GM12873 (cell line): ENCODE results near the gene GPC6.

Experiments used
- TF ChIP-seq, protein P1 (sequence below): IDR thresholded peaks from 2 replicates; pipeline ENCODE4 v1.5.1; 2012; ENCODE audit warnings: low read depth, mild to moderate bottlenecking, moderate library complexity, low read length, control low read depth; ENCODE audit not compliant: insufficient read depth; ENCODE audit errors: missing control alignments

The GPC6 gene

DNA sequence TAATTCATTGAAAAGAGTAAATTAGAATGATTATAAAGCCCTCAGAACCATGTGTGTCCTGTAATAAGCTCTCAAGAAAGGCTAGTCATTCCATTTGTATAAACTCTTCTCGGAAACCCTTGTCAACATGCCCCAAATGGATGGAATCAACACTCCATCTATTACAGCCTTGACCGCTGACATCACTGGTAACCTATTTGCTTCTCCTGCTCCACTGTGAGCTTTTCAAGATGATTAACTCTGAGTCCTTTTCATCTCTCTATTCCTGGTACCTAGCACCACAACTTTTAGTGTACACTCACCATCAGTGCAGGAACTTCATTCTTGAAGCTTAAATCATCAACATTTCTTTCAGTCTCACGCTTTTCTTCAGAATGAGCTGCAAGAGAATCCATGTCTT, 640.9 kb downstream of the GPC6 start:
- TF ChIP-seq, protein P1, sequence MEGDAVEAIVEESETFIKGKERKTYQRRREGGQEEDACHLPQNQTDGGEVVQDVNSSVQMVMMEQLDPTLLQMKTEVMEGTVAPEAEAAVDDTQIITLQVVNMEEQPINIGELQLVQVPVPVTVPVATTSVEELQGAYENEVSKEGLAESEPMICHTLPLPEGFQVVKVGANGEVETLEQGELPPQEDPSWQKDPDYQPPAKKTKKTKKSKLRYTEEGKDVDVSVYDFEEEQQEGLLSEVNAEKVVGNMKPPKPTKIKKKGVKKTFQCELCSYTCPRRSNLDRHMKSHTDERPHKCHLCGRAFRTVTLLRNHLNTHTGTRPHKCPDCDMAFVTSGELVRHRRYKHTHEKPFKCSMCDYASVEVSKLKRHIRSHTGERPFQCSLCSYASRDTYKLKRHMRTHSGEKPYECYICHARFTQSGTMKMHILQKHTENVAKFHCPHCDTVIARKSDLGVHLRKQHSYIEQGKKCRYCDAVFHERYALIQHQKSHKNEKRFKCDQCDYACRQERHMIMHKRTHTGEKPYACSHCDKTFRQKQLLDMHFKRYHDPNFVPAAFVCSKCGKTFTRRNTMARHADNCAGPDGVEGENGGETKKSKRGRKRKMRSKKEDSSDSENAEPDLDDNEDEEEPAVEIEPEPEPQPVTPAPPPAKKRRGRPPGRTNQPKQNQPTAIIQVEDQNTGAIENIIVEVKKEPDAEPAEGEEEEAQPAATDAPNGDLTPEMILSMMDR, result no peak

DNA sequence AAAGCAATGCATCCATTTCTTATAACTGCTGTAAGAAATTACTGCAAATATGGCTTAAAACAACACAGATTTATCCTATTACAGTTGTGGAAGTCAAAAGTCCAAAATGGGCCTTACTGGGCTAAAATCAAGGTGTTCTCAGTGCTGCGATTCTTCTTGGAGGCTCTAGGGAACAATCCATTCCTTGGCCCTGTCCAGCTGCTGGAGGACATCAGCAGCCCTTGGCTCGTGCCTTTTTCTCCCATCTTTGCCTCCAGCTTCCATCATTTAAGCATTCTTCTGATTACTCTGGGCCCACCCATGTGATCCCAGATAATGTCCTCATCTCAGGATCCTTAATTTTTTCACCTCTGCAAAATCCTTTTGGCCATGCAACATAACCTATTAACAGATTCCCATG, 645.8 kb downstream of the GPC6 start:
- TF ChIP-seq, protein P1, result no peak

DNA sequence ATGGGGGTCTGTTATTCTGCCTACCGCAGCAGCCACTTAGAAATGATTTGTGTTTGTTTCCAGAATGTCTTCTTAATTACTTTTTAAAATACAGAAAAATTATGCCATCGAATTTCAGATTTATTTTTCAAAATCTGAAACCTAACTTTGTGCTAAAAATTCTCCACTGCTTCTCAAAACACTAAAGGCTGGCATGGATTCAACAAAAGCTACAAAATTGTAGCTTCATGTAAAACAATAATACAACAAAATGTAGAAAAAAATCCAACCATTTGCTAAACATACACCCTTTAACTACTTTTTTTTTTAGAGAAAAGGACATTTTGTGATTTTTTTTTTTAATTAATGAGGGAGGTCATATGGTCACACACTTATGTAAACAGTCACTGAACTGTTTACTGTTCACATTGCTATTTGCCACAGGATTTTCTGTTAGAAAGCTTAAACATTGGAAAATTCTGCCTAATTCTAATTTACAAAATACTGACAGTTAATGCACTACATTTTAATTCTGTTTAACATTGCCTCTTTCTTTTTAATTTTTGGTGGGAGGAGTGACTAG, 646.3 kb downstream of the GPC6 start:
- TF ChIP-seq, protein P1, result no peak

DNA sequence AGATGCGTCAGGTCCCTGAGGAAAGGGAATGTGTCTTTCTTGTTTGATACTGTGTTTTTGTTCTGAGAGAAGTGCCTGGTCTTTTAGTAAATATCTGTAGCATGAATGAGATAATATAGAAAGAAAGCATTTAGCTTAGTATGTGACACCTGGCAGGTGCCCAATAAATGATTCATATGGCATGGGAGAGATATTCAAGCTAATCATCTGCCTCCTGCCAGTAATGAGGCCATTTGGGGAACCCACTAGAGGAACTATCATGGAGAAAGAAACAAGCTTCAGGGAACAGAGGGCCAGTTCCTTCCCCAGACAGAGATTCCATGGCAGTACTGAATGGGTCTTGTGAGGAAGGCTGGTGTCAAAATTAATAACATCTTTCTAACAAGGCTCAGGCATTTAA, 648.9 kb downstream of the GPC6 start:
- TF ChIP-seq, protein P1, result no peak

DNA sequence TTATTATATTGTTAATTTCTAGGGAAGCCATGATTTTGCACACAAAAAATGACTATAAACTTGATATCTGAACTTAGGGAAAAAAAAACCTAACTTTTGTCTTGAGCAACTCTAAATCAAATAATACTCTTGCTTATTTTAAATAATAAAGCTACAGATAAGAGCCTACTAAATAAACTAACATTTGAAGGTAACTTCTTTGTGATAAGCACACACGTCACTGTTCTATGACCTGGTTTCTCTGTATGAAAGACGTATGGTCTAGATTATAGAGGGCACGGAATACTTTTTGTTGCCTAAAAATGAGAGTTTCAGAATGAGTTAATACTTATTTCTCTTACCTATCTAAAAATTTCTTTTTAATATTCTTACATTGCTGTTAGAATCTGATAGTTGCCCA, 649.6 kb downstream of the GPC6 start:
- TF ChIP-seq, protein P1, result no peak

DNA sequence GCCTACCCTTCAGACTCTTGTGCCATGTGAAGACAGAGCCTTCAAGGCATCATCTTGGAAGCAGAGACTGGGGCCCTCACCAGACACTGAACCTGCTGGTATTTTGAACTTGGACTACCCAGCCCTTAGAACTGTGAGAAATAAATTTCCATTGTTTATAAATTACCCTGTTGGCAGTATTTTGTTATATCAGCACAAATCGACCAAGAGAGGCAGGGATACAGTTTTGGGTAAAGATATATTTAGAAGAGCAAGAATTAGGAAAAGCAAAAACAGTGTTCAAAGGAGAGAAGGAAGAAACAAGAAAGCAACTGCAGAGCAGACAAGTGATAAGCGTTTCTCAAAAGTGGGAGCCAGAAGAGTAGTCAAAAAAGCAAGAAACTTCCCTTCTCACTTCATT, 652.1 kb downstream of the GPC6 start:
- TF ChIP-seq, protein P1, result no peak

DNA sequence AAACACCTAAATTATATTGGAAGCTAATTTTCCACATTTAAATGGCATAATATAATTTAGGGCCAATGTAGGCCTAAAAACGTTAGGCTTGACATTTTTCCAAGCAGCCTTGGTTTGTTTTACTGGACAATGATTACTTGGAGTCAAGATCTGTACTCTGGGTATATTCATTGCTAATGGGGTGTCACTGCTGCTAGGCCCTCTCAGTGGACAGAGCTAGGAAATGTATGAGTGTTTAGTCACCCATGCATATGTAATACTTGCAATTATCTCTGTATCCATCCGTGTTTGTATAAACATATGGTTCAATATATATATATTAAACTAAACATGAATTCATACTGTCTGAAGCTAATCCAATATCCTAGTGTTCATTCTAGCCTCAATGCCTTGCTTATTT, 654.8 kb downstream of the GPC6 start:
- TF ChIP-seq, protein P1, result no peak
